HEK293 (cell line): ENCODE data around the gene GNG4.

Experiments
- AEBP2 ChIP-seq: fragments of 450-650 bp; formaldehyde crosslinking; IDR thresholded peaks from 2 replicates; pipeline ENCODE4 v1.5.1; 2016; ENCODE audit warnings: missing biosample characterization, missing genetic modification characterization, borderline replicate concordance
- EGR2 ChIP-seq: fragments of 450-650 bp; formaldehyde crosslinking; IDR thresholded peaks from 2 replicates; pipeline ENCODE4 v1.5.1; 2016; ENCODE audit warnings: low read depth, missing biosample characterization, missing genetic modification characterization
- KLF8 ChIP-seq: fragments of 450-650 bp; formaldehyde crosslinking; IDR thresholded peaks from 2 replicates; pipeline ENCODE4 v1.5.1; 2016; ENCODE audit warnings: missing biosample characterization, missing genetic modification characterization
- OVOL3 ChIP-seq: fragments of 450-650 bp; formaldehyde crosslinking; IDR thresholded peaks from 2 replicates; pipeline ENCODE4 v1.5.1; 2016; ENCODE audit warnings: missing biosample characterization, missing genetic modification characterization
- PBX3 ChIP-seq: sonication (generic); formaldehyde crosslinking; IDR thresholded peaks from 2 replicates; pipeline ENCODE4 v1.8.1; 2022; ENCODE audit warnings: mild to moderate bottlenecking, moderate library complexity, missing genetic modification reagents
- PRDM10 ChIP-seq: fragments of 450-650 bp; formaldehyde crosslinking; IDR thresholded peaks from 2 replicates; pipeline ENCODE4 v1.5.1; 2016; ENCODE audit warnings: missing biosample characterization, missing genetic modification characterization
- PRDM2 ChIP-seq: fragments of 450-650 bp; formaldehyde crosslinking; IDR thresholded peaks from 2 replicates; pipeline ENCODE4 v1.5.1; 2016; ENCODE audit warnings: missing biosample characterization, missing genetic modification characterization, borderline replicate concordance
- SETDB1 ChIP-seq: IDR thresholded peaks from one replicate; pipeline ENCODE4 v1.6.1; 2017; ENCODE audit warnings: mild to moderate bottlenecking, low read length, moderate library complexity, mixed read lengths; ENCODE audit not compliant: insufficient read length
- WT1 ChIP-seq: fragments of 450-650 bp; formaldehyde crosslinking; IDR thresholded peaks from 2 replicates; pipeline ENCODE4 v1.5.1; 2016; ENCODE audit warnings: missing biosample characterization, missing genetic modification characterization
- ZBTB20 ChIP-seq: fragments of 450-650 bp; formaldehyde crosslinking; IDR thresholded peaks from 2 replicates; pipeline ENCODE4 v1.5.1; 2016; ENCODE audit warnings: missing biosample characterization, missing genetic modification characterization
- ZBTB6 ChIP-seq: fragments of 450-650 bp; formaldehyde crosslinking; IDR thresholded peaks from 2 replicates; pipeline ENCODE4 v1.5.1; 2017; ENCODE audit warnings: missing biosample characterization, missing genetic modification characterization
- ZFHX2 ChIP-seq: fragments of 450-650 bp; formaldehyde crosslinking; conservative IDR thresholded peaks from 2 replicates; pipeline ENCODE4 v1.5.1; 2016; ENCODE audit warnings: missing biosample characterization, missing genetic modification characterization
- ZFP41 ChIP-seq: fragments of 450-650 bp; formaldehyde crosslinking; IDR thresholded peaks from 2 replicates; pipeline ENCODE4 v1.5.1; 2016; ENCODE audit warnings: missing biosample characterization, missing genetic modification characterization, borderline replicate concordance
- ZFP69B ChIP-seq: fragments of 450-650 bp; formaldehyde crosslinking; IDR thresholded peaks from 2 replicates; pipeline ENCODE4 v1.5.1; 2016; ENCODE audit warnings: missing biosample characterization, missing genetic modification characterization
- ZNF121 ChIP-seq: fragments of 450-650 bp; formaldehyde crosslinking; IDR thresholded peaks from 2 replicates; pipeline ENCODE4 v1.5.1; 2016; ENCODE audit warnings: missing biosample characterization, missing genetic modification characterization
- ZNF133 ChIP-seq: fragments of 450-650 bp; formaldehyde crosslinking; IDR thresholded peaks from 2 replicates; pipeline ENCODE4 v1.5.1; 2016; ENCODE audit warnings: missing biosample characterization, missing genetic modification characterization
- ZNF248 ChIP-seq: fragments of 450-650 bp; formaldehyde crosslinking; IDR thresholded peaks from 2 replicates; pipeline ENCODE4 v1.5.1; 2017; ENCODE audit warnings: missing biosample characterization, missing genetic modification characterization
- ZNF274 ChIP-seq, 2 experiments: fragments of 200-500 bp in 1 of 2; fragments of 450-650 bp in 1 of 2; sonication (Bioruptor generic) in 1 of 2; formaldehyde crosslinking in 1 of 2; IDR thresholded peaks; 2 replicates each; pipeline versions ENCODE4 v1.5.1 to v1.6.1; 2014 to 2016; ENCODE audit warnings: borderline replicate concordance in 1 of 2, inconsistent platforms in 1 of 2, low read length in 1 of 2, missing biosample characterization in 1 of 2, missing genetic modification characterization in 1 of 2
- ZNF561 ChIP-seq: fragments of 450-650 bp; IDR thresholded peaks from 2 replicates; pipeline ENCODE4 v1.5.1; 2018; ENCODE audit warnings: missing biosample characterization, missing genetic modification characterization, borderline replicate concordance
- ZNF621 ChIP-seq: fragments of 450-650 bp; formaldehyde crosslinking; IDR thresholded peaks from 2 replicates; pipeline ENCODE4 v1.5.1; 2017; ENCODE audit warnings: missing biosample characterization, missing genetic modification characterization
- ZNF629 ChIP-seq: fragments of 450-650 bp; formaldehyde crosslinking; IDR thresholded peaks from 2 replicates; pipeline ENCODE4 v1.5.1; 2017; ENCODE audit warnings: missing biosample characterization, missing genetic modification characterization
- ZNF677 ChIP-seq: fragments of 450-650 bp; IDR thresholded peaks from 2 replicates; pipeline ENCODE4 v1.5.0; 2018; ENCODE audit warnings: missing biosample characterization, mild to moderate bottlenecking, missing genetic modification characterization, moderate library complexity
- ZNF785 ChIP-seq: fragments of 450-650 bp; formaldehyde crosslinking; IDR thresholded peaks from 2 replicates; pipeline ENCODE4 v1.5.1; 2016; ENCODE audit warnings: missing biosample characterization, missing genetic modification characterization
- ZNF830 ChIP-seq: fragments of 450-650 bp; IDR thresholded peaks from 2 replicates; pipeline ENCODE4 v1.5.0; 2018; ENCODE audit warnings: missing biosample characterization, missing genetic modification characterization, low read depth, mild to moderate bottlenecking, moderate library complexity
- ZSCAN16 ChIP-seq: fragments of 450-650 bp; formaldehyde crosslinking; IDR thresholded peaks from 2 replicates; pipeline ENCODE4 v1.5.1; 2016; ENCODE audit warnings: missing biosample characterization, missing genetic modification characterization
- ZXDB ChIP-seq: fragments of 450-650 bp; formaldehyde crosslinking; IDR thresholded peaks from 2 replicates; pipeline ENCODE4 v1.5.1; 2016; ENCODE audit warnings: missing biosample characterization, missing genetic modification characterization

The GNG4 gene

GRCh38 chr1:235649368-235650163 is at the start of gene GNG4 (continued):
- TF ChIP-seq ZNF121 (tag by site-specific recombination) (no peak), ZSCAN16 (no peak), ZXDB (tag by site-specific recombination) (peak; percentile 36; the same call in 1 of the 2 replicates), ZNF677 (tag by site-specific recombination) (peak; percentile 4; the same call in 1 of the 2 replicates), ZNF133 (tag by site-specific recombination) (no peak), ZBTB6 (tag by site-specific recombination) (no peak), ZFP41 (tag by site-specific recombination) (no peak), ZNF629 (tag by site-specific recombination) (peak; percentile 78), ZNF274 (IDR thresholded peaks at IDR 0.05; ENCODE audit: low read length) (no peak), ZNF274 (tag by site-specific recombination; IDR thresholded peaks at IDR 0.05; ENCODE audit: borderline replicate concordance) (no peak), ZFHX2 (tag by site-specific recombination) (peak; percentile 87), AEBP2 (tag by site-specific recombination) (no peak), ZBTB20 (tag by site-specific recombination) (no peak), ZNF830 (no peak), ZNF561 (peak; percentile 44), ZFP69B (tag by site-specific recombination) (no peak), ZNF621 (tag by site-specific recombination) (no peak), EGR2 (tag by site-specific recombination) (no peak), KLF8 (tag by site-specific recombination) (peak; percentile 82), PRDM10 (peak; percentile 87), PBX3 (CRISPR knock-in tag) (peak; percentile 17; the same call in 1 of the 2 replicates), ZNF785 (tag by site-specific recombination) (0 out of 2 replicates have a peak, but pooled peaks have one; percentile 3), PRDM2 (tag by site-specific recombination) (no peak), ZNF248 (tag by site-specific recombination) (no peak), OVOL3 (no peak), SETDB1 (no peak), WT1 (tag by site-specific recombination) (peak; percentile 18; the same call in 1 of the 2 replicates)
